Activated CD4-positive, alpha-beta memory T cell treated with anti-CD3 and anti-CD28 coated beads, Interleukin-2, amount 10 ng/mL, durations not matched to agents 7 days and 5 days (primary cell): ENCODE measurements around the gene PRODH2. TPM values are rescaled to one million over a fixed set of nuclear protein-coding genes. Genes with fewer than 3 reads are reported as not detected.
"Not testable (repeated sequence)": the region's sequence is repeated elsewhere in the genome, so short reads cannot be mapped to it uniquely, and the experiment has no call there.

Experiments
- CTCF ChIA-PET: fragments of 350-600 bp; sonication (Branson Sonifier 250); formaldehyde crosslinking; loops from one replicate; lab custom pipeline; 2021; ENCODE audit warnings: antibody characterized with exemption, inconsistent platforms; lab: Charles Lee
- POLR2A ChIA-PET: fragments of 350-600 bp; sonication (Branson Sonifier 250); formaldehyde crosslinking; loops from one replicate; lab custom pipeline; 2021; ENCODE audit warnings: antibody characterized with exemption; lab: Charles Lee
- DNase-seq: peaks from one replicate; pipeline ENCODE4 v3.0.0-alpha.2; 2020
- H3K27ac Mint-ChIP-seq: one replicate; pipeline ENCODE4 v1.8.0; 2021; ENCODE audit warnings: mild to moderate bottlenecking, mixed read lengths
- H3K27me3 Mint-ChIP-seq: one replicate; pipeline ENCODE4 v1.8.0; 2021; ENCODE audit warnings: mixed read lengths
- H3K36me3 Mint-ChIP-seq: one replicate; pipeline ENCODE4 v1.8.0; 2021; ENCODE audit warnings: low read depth, mixed read lengths
- H3K4me1 Mint-ChIP-seq: one replicate; pipeline ENCODE4 v1.8.0; 2021; ENCODE audit warnings: mixed read lengths
- H3K4me3 Mint-ChIP-seq: one replicate; pipeline ENCODE4 v1.8.0; 2021; ENCODE audit warnings: mild to moderate bottlenecking, mixed read lengths
- H3K9me3 Mint-ChIP-seq: one replicate; pipeline ENCODE4 v1.8.0; 2021; ENCODE audit warnings: mixed read lengths
- total RNA-seq, 2 experiments: library from RNA; stranded (reverse); gene quantifications; one replicate each; pipeline ENCODE4 v1.2.3, GENCODE V29; 2021

The PRODH2 gene
- total RNA-seq, 2 experiments from 2014 or later: not detected

GRCh38 chr19:35776102-35776788 is 36.4 kb downstream of the PRODH2 start:
- DNase-seq: no peak
- Mint-ChIP-seq H3K36me3 (peaks cover 20% of the 10 kb centered on the region), H3K4me3 (peak overlapping the region; percentile 81), H3K27ac (peak overlapping the region; percentile 52), H3K27me3 (no peaks in the 10 kb centered on the region), H3K4me1 (peaks cover 30% of the 10 kb centered on the region), H3K9me3 (no peaks in the 10 kb centered on the region)
- CTCF ChIA-PET: interaction anchor here (1.0 kb wide), 1 partner anchor 28 kb away, joined by 4 read pairs; the partner anchor contains the start of gene LIN37
- POLR2A ChIA-PET: interaction anchor here (0.7 to 0.8 kb wide), 2 partner anchors 34 to 35 kb away, joined by 3 to 6 read pairs; partner anchors contain the start of gene IGFLR1

- Mint-ChIP-seq H3K9me3 (no peaks in the 10 kb centered on the region), H3K4me1 (peaks cover 30% of the 10 kb centered on the region), H3K27me3 (no peaks in the 10 kb centered on the region), H3K36me3 (peaks cover 17% of the 10 kb centered on the region), H3K4me3 (peak within 1 kb of the TSS; percentile 81), H3K27ac (peak within 1 kb of the TSS; percentile 52)
- DNase-seq: peak; percentile 100
- ChIA-PET CTCF (no interaction called here), POLR2A (interaction anchor here (0.7 to 0.8 kb wide), 2 partner anchors 33 to 35 kb away, joined by 3 to 6 read pairs; partner anchors contain the start of gene IGFLR1)
Measured at GRCh38 chr19:35775298-35776101, 37.1 kb downstream of the PRODH2 start, which contains the start of gene ARHGAP33. ARHGAP33 (plus strand) TSS chr19:35775564; CDS start chr19:35775659, 95 bp downstream.

- peak overlapping the region; percentile 44 for H3K27ac Mint-ChIP-seq
- no peak for DNase-seq
- H3K4me1 Mint-ChIP-seq: peaks cover 30% of the 10 kb centered on the region
- POLR2A ChIA-PET: interaction anchor here (0.6 kb wide), 1 partner anchor 62 kb away, joined by 3 read pairs; no protein-coding TSS in a partner anchor
- CTCF ChIA-PET: no interaction called here
- H3K4me3 Mint-ChIP-seq: peak overlapping the region; percentile 81
- no peaks in the 10 kb centered on the region for H3K9me3 Mint-ChIP-seq
- H3K36me3 Mint-ChIP-seq: peaks cover 18% of the 10 kb centered on the region
- no peaks in the 10 kb centered on the region for H3K27me3 Mint-ChIP-seq
Measured at GRCh38 chr19:35775046-35775297, 37.7 kb downstream of the PRODH2 start.

- Mint-ChIP-seq H3K27ac (no peak overlapping the region), H3K36me3 (peaks cover 15% of the 10 kb centered on the region), H3K4me1 (peaks cover 30% of the 10 kb centered on the region), H3K27me3 (no peaks in the 10 kb centered on the region), H3K9me3 (no peaks in the 10 kb centered on the region), H3K4me3 (peak overlapping the region; percentile 81)
- POLR2A ChIA-PET: interaction anchor here (0.6 to 1.6 kb wide), 2 partner anchors 17 to 62 kb away, joined by 3 to 4 read pairs; partner anchors contain the start of gene HSPB6
- CTCF ChIA-PET: interaction anchor here (0.9 kb wide), 1 partner anchor 157 kb away, joined by 3 read pairs; no protein-coding TSS in a partner anchor
- DNase-seq: no peak
Measured at GRCh38 chr19:35774274-35775045, 38.2 kb downstream of the PRODH2 start.

GRCh38 chr19:35773020-35773806 is 39.4 kb downstream of the PRODH2 start:
- no peak overlapping the region for H3K4me3 Mint-ChIP-seq
- DNase-seq: no peak
- peaks cover 27% of the 10 kb centered on the region for H3K4me1 Mint-ChIP-seq
- no peaks in the 10 kb centered on the region for H3K27me3 Mint-ChIP-seq
- peaks cover 15% of the 10 kb centered on the region for H3K36me3 Mint-ChIP-seq
- ChIA-PET POLR2A (interaction anchor here (0.9 to 1.6 kb wide), 3 partner anchors 16 to 95 kb away, joined by 3 to 4 read pairs (median 4); partner anchors contain the start of genes APLP1 and HSPB6), CTCF (no interaction called here)
- no peak overlapping the region for H3K27ac Mint-ChIP-seq
- no peaks in the 10 kb centered on the region for H3K9me3 Mint-ChIP-seq

- CTCF ChIA-PET, H3K9me3 Mint-ChIP-seq, H3K27ac Mint-ChIP-seq, H3K4me3 Mint-ChIP-seq, DNase-seq, H3K27me3 Mint-ChIP-seq: not testable (repeated sequence)
- POLR2A ChIA-PET: interaction anchor here (0.9 to 1.5 kb wide), 2 partner anchors 17 to 96 kb away, joined by 3 to 4 read pairs; partner anchors contain the start of gene APLP1
- Mint-ChIP-seq H3K4me1 (peaks cover 22% of the 10 kb centered on the region), H3K36me3 (peaks cover 14% of the 10 kb centered on the region)
Measured at GRCh38 chr19:35772362-35772761, 40.3 kb downstream of the PRODH2 start.

- Mint-ChIP-seq H3K36me3 (peaks cover 25% of the 10 kb centered on the region), H3K4me3 (no peak overlapping the region), H3K27me3 (no peaks in the 10 kb centered on the region), H3K4me1 (no peaks in the 10 kb centered on the region), H3K27ac (no peak overlapping the region), H3K9me3 (no peaks in the 10 kb centered on the region)
- DNase-seq: no peak
- ChIA-PET POLR2A (no interaction called here), CTCF (no interaction called here)
Measured at GRCh38 chr19:35768082-35768421, 44.6 kb downstream of the PRODH2 start.

GRCh38 chr19:35767288-35768081 is 45.2 kb downstream of the PRODH2 start:
- Mint-ChIP-seq H3K36me3 (peaks cover 25% of the 10 kb centered on the region), H3K4me3 (no peak overlapping the region), H3K4me1 (no peaks in the 10 kb centered on the region), H3K27me3 (no peaks in the 10 kb centered on the region), H3K9me3 (no peaks in the 10 kb centered on the region), H3K27ac (no peak overlapping the region)
- POLR2A ChIA-PET: no interaction called here
- CTCF ChIA-PET: no interaction called here
- no peak for DNase-seq

- Mint-ChIP-seq H3K4me3 (no peak overlapping the region), H3K4me1 (no peaks in the 10 kb centered on the region), H3K27ac (no peak overlapping the region), H3K27me3 (no peaks in the 10 kb centered on the region), H3K36me3 (peaks cover 30% of the 10 kb centered on the region), H3K9me3 (no peaks in the 10 kb centered on the region)
- ChIA-PET CTCF (no interaction called here), POLR2A (no interaction called here)
- DNase-seq: no peak
Measured at GRCh38 chr19:35766571-35767104, 46.0 kb downstream of the PRODH2 start.

GRCh38 chr19:35764432-35765315 is 48.0 kb downstream of the PRODH2 start:
- POLR2A ChIA-PET: interaction anchor here (1.9 kb wide), 1 partner anchor 16 kb away, joined by 5 read pairs; the partner anchor contains the start of gene LIN37
- CTCF ChIA-PET: no interaction called here
- H3K27ac Mint-ChIP-seq: no peak overlapping the region
- H3K27me3 Mint-ChIP-seq: no peaks in the 10 kb centered on the region
- H3K4me3 Mint-ChIP-seq: no peak overlapping the region
- H3K9me3 Mint-ChIP-seq: no peaks in the 10 kb centered on the region
- peaks cover 5% of the 10 kb centered on the region for H3K4me1 Mint-ChIP-seq
- H3K36me3 Mint-ChIP-seq: peaks cover 40% of the 10 kb centered on the region
- no peak for DNase-seq
